H1 (cell line): ENCODE results near the gene MICALL2. TPM values are rescaled to one million over a fixed set of nuclear protein-coding genes. Genes with fewer than 3 reads are reported as not detected.

Source experiments
- BCL11A ChIP-seq, 2 experiments: IDR thresholded peaks; one replicate each; pipeline ENCODE4 v1.6.1; 2011; ENCODE audit warnings: low read depth in 2 of 2, low read length in 2 of 2, mild to moderate bottlenecking in 2 of 2
- CEBPB ChIP-seq: IDR thresholded peaks from 2 replicates; pipeline ENCODE4 v1.6.1; 2012; ENCODE audit warnings: low read depth, low read length
- CREB1 ChIP-seq: IDR thresholded peaks from 2 replicates; pipeline ENCODE4 v1.6.1; 2012; ENCODE audit warnings: inconsistent platforms
- JUN ChIP-seq: IDR thresholded peaks from 2 replicates; pipeline ENCODE4 v1.6.1; 2011; ENCODE audit warnings: low read depth, mild to moderate bottlenecking, improper control_type of control experiment, low read length
- JUND ChIP-seq: IDR thresholded peaks from 2 replicates; pipeline ENCODE4 v1.6.1; 2011; ENCODE audit warnings: mild to moderate bottlenecking, improper control_type of control experiment, low read length
- KDM1A ChIP-seq: fragments of 200-600, 300-600 bp; sonication (generic); IDR thresholded peaks from 2 replicates; pipeline ENCODE4 v1.7.1; 2016; ENCODE audit warnings: mild to moderate bottlenecking, low read length, borderline replicate concordance
- KDM5A ChIP-seq: fragments of 200-600 bp; IDR thresholded peaks from 2 replicates; pipeline ENCODE4 v1.7.1; 2012; ENCODE audit warnings: mild to moderate bottlenecking, low read length, inconsistent platforms, mixed read lengths
- PHF8 ChIP-seq: fragments of 200-600 bp; sonication (generic); conservative IDR thresholded peaks from 2 replicates; pipeline ENCODE4 v1.7.1; 2012; ENCODE audit warnings: low read depth, mild to moderate bottlenecking, inconsistent platforms, low read length, moderate library complexity
- RFX5 ChIP-seq: IDR thresholded peaks from 2 replicates; pipeline ENCODE4 v1.6.1; 2011; ENCODE audit warnings: low read depth, low read length, improper control_type of control experiment, borderline replicate concordance
- SIX5 ChIP-seq: IDR thresholded peaks from 2 replicates; pipeline ENCODE4 v1.6.1; 2011; ENCODE audit warnings: mild to moderate bottlenecking, low read depth, low read length
- TBP ChIP-seq: IDR thresholded peaks from 2 replicates; pipeline ENCODE4 v1.6.1; 2011; ENCODE audit warnings: low read depth, low read length, improper control_type of control experiment
- polyA plus RNA-seq, 7 experiments: library from polyadenylated mRNA; depleted of rRNA in 3 of 7; stranded (reverse) in 5 of 7; unstranded in 2 of 7; fragments of >200 nt in 5 of 7; fragments of 200-250 nt in 2 of 7; gene quantifications; 1 replicate in 5 of 7; 2 replicates in 1 of 7; 4 replicates in 1 of 7; pipeline versions ENCODE4 v1.2.1 to v1.2.3, GENCODE V29; 2011 to 2013; ENCODE audit warnings: missing spikeins in 2 of 7, mixed read lengths in 2 of 7
- total RNA-seq: library from RNA; stranded (reverse); fragmentation: NEBNext Ultra II Directional; extraction: Animal tissue kit (Norgen Biotek cat#: 25700); gene quantifications from 2 replicates; pipeline ENCODE4 v1.2.1, GENCODE V29; 2021
- TF ChIP-seq, protein P1 (sequence below): fragments of 300-600 bp; sonication (generic); IDR thresholded peaks from 2 replicates; pipeline ENCODE4 v1.7.1; 2012; ENCODE audit warnings: low read length, moderate library complexity, mild to moderate bottlenecking, inconsistent platforms; ENCODE audit not compliant: insufficient replicate concordance

The MICALL2 gene
- total and polyA plus RNA-seq, 2 of the 8 experiments (the other 6 are each of a cell fraction or from before 2014, with no cell fraction given): 5.3 to 8.5 TPM

GRCh38 chr7:1385086-1385808 lies 74.0 kb downstream of the MICALL2 start (continued):
- TF ChIP-seq, protein P1, sequence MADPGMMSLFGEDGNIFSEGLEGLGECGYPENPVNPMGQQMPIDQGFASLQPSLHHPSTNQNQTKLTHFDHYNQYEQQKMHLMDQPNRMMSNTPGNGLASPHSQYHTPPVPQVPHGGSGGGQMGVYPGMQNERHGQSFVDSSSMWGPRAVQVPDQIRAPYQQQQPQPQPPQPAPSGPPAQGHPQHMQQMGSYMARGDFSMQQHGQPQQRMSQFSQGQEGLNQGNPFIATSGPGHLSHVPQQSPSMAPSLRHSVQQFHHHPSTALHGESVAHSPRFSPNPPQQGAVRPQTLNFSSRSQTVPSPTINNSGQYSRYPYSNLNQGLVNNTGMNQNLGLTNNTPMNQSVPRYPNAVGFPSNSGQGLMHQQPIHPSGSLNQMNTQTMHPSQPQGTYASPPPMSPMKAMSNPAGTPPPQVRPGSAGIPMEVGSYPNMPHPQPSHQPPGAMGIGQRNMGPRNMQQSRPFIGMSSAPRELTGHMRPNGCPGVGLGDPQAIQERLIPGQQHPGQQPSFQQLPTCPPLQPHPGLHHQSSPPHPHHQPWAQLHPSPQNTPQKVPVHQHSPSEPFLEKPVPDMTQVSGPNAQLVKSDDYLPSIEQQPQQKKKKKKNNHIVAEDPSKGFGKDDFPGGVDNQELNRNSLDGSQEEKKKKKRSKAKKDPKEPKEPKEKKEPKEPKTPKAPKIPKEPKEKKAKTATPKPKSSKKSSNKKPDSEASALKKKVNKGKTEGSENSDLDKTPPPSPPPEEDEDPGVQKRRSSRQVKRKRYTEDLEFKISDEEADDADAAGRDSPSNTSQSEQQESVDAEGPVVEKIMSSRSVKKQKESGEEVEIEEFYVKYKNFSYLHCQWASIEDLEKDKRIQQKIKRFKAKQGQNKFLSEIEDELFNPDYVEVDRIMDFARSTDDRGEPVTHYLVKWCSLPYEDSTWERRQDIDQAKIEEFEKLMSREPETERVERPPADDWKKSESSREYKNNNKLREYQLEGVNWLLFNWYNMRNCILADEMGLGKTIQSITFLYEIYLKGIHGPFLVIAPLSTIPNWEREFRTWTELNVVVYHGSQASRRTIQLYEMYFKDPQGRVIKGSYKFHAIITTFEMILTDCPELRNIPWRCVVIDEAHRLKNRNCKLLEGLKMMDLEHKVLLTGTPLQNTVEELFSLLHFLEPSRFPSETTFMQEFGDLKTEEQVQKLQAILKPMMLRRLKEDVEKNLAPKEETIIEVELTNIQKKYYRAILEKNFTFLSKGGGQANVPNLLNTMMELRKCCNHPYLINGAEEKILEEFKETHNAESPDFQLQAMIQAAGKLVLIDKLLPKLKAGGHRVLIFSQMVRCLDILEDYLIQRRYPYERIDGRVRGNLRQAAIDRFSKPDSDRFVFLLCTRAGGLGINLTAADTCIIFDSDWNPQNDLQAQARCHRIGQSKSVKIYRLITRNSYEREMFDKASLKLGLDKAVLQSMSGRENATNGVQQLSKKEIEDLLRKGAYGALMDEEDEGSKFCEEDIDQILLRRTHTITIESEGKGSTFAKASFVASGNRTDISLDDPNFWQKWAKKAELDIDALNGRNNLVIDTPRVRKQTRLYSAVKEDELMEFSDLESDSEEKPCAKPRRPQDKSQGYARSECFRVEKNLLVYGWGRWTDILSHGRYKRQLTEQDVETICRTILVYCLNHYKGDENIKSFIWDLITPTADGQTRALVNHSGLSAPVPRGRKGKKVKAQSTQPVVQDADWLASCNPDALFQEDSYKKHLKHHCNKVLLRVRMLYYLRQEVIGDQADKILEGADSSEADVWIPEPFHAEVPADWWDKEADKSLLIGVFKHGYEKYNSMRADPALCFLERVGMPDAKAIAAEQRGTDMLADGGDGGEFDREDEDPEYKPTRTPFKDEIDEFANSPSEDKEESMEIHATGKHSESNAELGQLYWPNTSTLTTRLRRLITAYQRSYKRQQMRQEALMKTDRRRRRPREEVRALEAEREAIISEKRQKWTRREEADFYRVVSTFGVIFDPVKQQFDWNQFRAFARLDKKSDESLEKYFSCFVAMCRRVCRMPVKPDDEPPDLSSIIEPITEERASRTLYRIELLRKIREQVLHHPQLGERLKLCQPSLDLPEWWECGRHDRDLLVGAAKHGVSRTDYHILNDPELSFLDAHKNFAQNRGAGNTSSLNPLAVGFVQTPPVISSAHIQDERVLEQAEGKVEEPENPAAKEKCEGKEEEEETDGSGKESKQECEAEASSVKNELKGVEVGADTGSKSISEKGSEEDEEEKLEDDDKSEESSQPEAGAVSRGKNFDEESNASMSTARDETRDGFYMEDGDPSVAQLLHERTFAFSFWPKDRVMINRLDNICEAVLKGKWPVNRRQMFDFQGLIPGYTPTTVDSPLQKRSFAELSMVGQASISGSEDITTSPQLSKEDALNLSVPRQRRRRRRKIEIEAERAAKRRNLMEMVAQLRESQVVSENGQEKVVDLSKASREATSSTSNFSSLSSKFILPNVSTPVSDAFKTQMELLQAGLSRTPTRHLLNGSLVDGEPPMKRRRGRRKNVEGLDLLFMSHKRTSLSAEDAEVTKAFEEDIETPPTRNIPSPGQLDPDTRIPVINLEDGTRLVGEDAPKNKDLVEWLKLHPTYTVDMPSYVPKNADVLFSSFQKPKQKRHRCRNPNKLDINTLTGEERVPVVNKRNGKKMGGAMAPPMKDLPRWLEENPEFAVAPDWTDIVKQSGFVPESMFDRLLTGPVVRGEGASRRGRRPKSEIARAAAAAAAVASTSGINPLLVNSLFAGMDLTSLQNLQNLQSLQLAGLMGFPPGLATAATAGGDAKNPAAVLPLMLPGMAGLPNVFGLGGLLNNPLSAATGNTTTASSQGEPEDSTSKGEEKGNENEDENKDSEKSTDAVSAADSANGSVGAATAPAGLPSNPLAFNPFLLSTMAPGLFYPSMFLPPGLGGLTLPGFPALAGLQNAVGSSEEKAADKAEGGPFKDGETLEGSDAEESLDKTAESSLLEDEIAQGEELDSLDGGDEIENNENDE: no peak
- TF ChIP-seq SIX5 (no peak), TBP (no peak), JUND (no peak), RFX5 (no peak), KDM1A (no peak), BCL11A (IDR thresholded peaks at IDR 0.05; ENCODE audit: low read depth in 2 of 2, low read length in 2 of 2) (no peak), CEBPB (no peak), PHF8 (no peak), KDM5A (no peak), JUN (no peak), CREB1 (no peak)
